ENCODE measurements around the gene SLC25A30.

SLC25A30 gene

GRCh38 chr13:45374917-45375316 lies 43.3 kb downstream of the SLC25A30 start:
- no peak overlapping the region for H3K27ac ChIP-seq
- TF ChIP-seq, protein P1, sequence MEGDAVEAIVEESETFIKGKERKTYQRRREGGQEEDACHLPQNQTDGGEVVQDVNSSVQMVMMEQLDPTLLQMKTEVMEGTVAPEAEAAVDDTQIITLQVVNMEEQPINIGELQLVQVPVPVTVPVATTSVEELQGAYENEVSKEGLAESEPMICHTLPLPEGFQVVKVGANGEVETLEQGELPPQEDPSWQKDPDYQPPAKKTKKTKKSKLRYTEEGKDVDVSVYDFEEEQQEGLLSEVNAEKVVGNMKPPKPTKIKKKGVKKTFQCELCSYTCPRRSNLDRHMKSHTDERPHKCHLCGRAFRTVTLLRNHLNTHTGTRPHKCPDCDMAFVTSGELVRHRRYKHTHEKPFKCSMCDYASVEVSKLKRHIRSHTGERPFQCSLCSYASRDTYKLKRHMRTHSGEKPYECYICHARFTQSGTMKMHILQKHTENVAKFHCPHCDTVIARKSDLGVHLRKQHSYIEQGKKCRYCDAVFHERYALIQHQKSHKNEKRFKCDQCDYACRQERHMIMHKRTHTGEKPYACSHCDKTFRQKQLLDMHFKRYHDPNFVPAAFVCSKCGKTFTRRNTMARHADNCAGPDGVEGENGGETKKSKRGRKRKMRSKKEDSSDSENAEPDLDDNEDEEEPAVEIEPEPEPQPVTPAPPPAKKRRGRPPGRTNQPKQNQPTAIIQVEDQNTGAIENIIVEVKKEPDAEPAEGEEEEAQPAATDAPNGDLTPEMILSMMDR (conservative IDR thresholded peaks at IDR 0.05), result no peak
- no peak for TF ChIP-seq ZFX (IDR thresholded peaks at IDR 0.05)

DNA sequence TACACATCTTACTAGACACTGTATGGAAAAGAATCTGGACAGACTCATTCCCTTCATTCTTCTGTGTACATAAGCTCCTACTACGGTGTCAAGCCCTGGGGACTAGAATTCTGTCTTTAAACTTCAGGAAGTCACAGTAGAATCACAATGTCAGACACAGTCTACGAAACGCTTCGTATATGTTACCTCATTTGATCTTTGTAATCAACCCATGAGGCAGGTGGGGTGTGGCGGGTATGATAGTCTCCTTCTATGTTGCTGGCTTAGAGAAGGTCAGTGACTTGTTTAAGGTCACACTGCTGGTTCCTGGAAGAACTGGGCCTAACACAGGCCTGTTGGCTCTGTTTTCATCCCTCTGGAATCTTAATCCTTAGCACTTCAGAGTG lies 45.0 kb downstream of the SLC25A30 start:
- TF ChIP-seq ZFX (IDR thresholded peaks at IDR 0.05), result no peak
- TF ChIP-seq, protein P1 (conservative IDR thresholded peaks at IDR 0.05), result no peak
- H3K27ac ChIP-seq, result no peak overlapping the region

DNA sequence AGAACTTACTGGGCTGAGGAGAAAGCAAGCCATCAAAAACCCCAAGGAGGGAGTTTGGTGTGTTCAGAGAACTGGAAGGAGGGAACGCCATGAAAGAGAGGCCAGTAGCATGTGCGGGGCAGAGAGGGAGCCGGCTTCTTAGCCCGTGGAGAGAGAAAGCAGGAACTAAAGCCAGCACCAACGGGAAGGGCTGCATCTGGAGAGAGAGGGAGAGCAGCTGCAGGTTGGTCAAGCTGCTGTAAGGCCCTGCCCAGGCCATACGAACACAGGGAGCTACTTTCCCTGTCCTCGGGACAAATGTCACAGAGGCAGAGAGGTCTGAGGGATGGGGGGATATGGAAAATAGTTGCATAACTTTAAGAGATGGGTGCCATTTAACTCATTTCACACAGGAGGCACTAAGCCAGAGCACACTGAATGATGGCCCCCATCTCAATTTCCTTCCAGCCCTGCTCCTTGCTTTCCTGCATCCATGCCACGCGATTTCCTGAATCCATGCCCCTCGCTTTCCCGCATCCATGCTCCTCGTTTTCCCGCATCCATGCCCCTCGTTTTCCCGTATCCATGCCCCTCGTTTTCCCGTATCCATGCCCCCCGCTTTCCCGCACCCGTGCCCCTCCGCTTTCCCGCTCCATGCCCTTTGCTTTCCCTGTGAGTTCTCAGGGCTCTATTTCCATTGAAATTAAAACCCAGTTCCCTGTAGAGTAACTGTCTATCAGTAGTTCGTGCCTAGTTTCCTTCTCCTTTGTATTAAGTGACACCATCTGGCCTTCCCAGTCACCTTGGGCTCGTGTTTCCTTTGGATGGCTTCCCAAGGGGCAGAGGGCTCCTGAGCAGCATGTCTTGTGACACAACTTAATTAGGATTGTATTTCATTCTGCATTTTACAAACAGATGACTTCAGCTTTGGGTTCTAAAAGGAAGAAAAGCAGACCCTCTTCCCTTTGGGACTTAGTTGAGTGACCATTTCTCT lies 45.7 kb downstream of the SLC25A30 start:
- H3K27ac ChIP-seq, result no peak overlapping the region
- TF ChIP-seq ZFX (IDR thresholded peaks at IDR 0.05), result no peak
- TF ChIP-seq, protein P1 (conservative IDR thresholded peaks at IDR 0.05), result no peak

DNA sequence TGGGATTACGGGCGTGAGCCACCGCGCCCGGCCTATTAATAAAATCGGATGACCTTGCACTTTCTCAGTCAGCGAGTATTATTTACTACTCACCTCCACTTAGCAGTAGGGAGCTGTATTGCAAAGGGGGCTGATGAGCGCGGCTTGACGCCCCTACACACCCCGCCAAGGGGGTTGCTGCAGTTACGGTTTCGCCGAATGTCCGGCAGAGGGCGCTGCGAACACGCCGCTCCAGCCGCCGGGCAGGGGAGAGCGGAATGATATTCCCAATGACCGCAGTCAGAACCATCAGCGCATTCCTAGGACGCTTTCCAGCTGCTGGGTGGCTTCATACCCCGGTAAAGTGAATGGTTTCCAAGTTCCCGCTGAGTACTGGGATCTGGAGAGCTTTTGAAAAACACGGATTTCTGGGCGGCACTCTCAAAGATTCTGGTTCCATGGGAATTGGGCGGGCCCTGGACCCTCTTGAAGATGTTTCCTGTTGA lies 47.2 kb downstream of the SLC25A30 start:
- TF ChIP-seq, protein P1 (conservative IDR thresholded peaks at IDR 0.05), result peak; percentile 95
- no peak for TF ChIP-seq ZFX (IDR thresholded peaks at IDR 0.05)
- H3K27ac ChIP-seq, result no peak overlapping the region

DNA sequence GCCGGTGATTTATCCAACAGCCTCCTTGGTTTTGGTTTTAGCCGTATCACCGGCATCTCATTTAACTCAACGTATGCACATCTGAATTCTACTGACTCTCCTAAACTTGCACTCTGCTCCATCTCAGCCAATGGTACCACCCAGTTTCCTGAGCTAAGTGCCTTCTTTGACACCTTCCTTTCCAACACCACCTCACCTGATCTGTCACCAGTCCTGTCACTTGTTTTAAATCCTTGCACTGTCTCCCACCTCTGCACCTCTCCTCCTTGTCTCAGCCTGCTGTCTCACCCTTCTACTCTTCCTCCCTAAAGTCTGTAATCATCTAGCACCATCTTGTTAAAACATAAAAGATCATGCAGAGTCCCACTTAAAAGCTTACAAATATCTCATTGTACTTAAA lies 49.1 kb downstream of the SLC25A30 start:
- no peak overlapping the region for H3K27ac ChIP-seq
- no peak for TF ChIP-seq ZFX (IDR thresholded peaks at IDR 0.05)
- TF ChIP-seq, protein P1 (conservative IDR thresholded peaks at IDR 0.05), result no peak

DNA sequence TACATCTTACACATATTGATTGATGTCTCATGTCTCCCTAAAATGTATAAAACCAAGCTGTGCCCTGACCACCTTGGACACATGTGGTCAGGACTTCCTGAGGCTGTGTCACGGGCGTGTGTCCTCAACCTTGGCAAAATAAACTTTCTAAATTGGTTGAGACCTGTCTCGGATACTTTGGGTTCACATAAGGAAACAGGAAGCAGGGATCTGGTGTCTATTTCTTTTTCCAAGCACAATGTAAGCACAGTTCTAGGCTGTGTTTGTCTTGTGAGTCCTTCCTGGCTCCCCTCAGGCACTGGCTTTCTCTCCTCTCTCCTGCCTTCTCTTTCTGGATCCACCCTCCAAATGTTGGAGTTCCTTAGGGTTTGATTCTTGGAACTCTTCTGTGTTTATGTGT lies 49.6 kb downstream of the SLC25A30 start:
- TF ChIP-seq, protein P1 (conservative IDR thresholded peaks at IDR 0.05), result no peak
- no peak for TF ChIP-seq ZFX (IDR thresholded peaks at IDR 0.05)
- peak overlapping the region; percentile 3; the same call in 1 of the 2 replicates for H3K27ac ChIP-seq

- no peak for TF ChIP-seq ZFX (IDR thresholded peaks at IDR 0.05)
- TF ChIP-seq, protein P1 (conservative IDR thresholded peaks at IDR 0.05), result no peak
- H3K27ac ChIP-seq, result peak overlapping the region; percentile 3; the same call in 1 of the 2 replicates
Measured at GRCh38 chr13:45368005-45368404, 50.2 kb downstream of the SLC25A30 start.

Measured in C4-2B (cell line).